Activated T-cell treated with anti-CD3 and anti-CD28 coated beads for 4 hours (primary cell): Measurements from ENCODE around the gene FBXO46.
"Not testable (repeated sequence)": the region's sequence is repeated elsewhere in the genome, so short reads cannot be mapped to it uniquely, and the experiment has no call there.

Source experiments
- DNase-seq: peaks from one replicate; pipeline ENCODE4 v3.0.0-alpha.2; 2020

The FBXO46 gene

GRCh38 chr19:45766296-45766868 is 35.7 kb upstream of the FBXO46 start:
- no peak for DNase-seq

GRCh38 chr19:45765702-45766295 is 35.1 kb upstream of the FBXO46 start:
- no peak for DNase-seq

GRCh38 chr19:45764945-45765701 is 34.4 kb upstream of the FBXO46 start:
- no peak for DNase-seq

- DNase-seq, result no peak
Observed at GRCh38 chr19:45764475-45764874, 33.8 kb upstream of the FBXO46 start.

- DNase-seq, result no peak
Observed at GRCh38 chr19:45763691-45764294, 33.1 kb upstream of the FBXO46 start.

- DNase-seq, result no peak
Observed at GRCh38 chr19:45762870-45763631, 32.4 kb upstream of the FBXO46 start.

GRCh38 chr19:45761714-45762113 is 31.0 kb upstream of the FBXO46 start:
- no peak for DNase-seq

- no peak for DNase-seq
Observed at GRCh38 chr19:45758921-45759320, 28.2 kb upstream of the FBXO46 start.

GRCh38 chr19:45757695-45758094 is 27.0 kb upstream of the FBXO46 start:
- no peak for DNase-seq

- no peak for DNase-seq
Observed at GRCh38 chr19:45754323-45754722, 23.6 kb upstream of the FBXO46 start.

- DNase-seq, result no peak
Observed at GRCh38 chr19:45753548-45753947, 22.9 kb upstream of the FBXO46 start.

GRCh38 chr19:45752639-45753038 is 21.9 kb upstream of the FBXO46 start:
- DNase-seq, result no peak

GRCh38 chr19:45751483-45751882 is 20.8 kb upstream of the FBXO46 start:
- not testable (repeated sequence) for DNase-seq

- no peak for DNase-seq
Observed at GRCh38 chr19:45747513-45747912, 16.8 kb upstream of the FBXO46 start.

GRCh38 chr19:45746866-45747265 is 16.2 kb upstream of the FBXO46 start:
- no peak for DNase-seq

GRCh38 chr19:45745606-45746005 is 14.9 kb upstream of the FBXO46 start:
- no peak for DNase-seq

GRCh38 chr19:45742969-45743368 is 12.3 kb upstream of the FBXO46 start:
- no peak for DNase-seq

- no peak for DNase-seq
Observed at GRCh38 chr19:45739498-45740439, 9.1 kb upstream of the FBXO46 start.

GRCh38 chr19:45733160-45733810 is 2.6 kb upstream of the FBXO46 start, which contains the start of gene MEIOSIN:
Gene MEIOSIN (plus strand): TSS chr19:45733439. CDS start chr19:45735377, 1,938 bp downstream.
- no peak for DNase-seq

GRCh38 chr19:45729800-45730290 is 851 bp downstream of the FBXO46 start:
- DNase-seq, result no peak

- DNase-seq, result not testable (repeated sequence)
Observed at GRCh38 chr19:45728683-45729082, 2.0 kb downstream of the FBXO46 start.
